MV-4-11 (cell line): Measurements from ENCODE around the gene SLC5A2.
"Not testable (repeated sequence)": the region's sequence is repeated elsewhere in the genome, so short reads cannot be mapped to it uniquely, and the experiment has no call there.

Experiments
- DNase-seq: peaks from one replicate; lab custom pipeline; 2025; lab: John Stamatoyannopoulos, UW

Gene SLC5A2

DNA sequence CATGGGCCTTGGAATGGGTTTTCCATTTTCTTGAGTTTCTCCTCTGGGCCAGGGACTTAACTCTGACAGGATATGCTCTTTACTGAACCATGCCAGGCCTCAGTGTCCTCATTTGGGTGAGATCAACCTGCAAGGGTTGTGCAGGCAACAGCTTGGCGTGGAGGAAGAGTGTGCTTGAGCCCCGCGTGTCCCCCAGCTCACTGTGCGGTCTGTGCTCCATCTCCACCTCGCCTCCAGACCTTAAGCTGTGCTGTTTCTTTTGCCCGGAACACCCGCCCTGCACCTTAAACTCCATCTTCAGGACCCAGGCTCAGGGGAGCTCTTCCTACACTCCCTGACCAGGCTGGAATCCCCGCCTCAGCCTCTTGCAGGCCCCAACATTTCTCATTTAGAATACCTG, 15.6 kb downstream of the SLC5A2 start:
- no peak for DNase-seq

DNA sequence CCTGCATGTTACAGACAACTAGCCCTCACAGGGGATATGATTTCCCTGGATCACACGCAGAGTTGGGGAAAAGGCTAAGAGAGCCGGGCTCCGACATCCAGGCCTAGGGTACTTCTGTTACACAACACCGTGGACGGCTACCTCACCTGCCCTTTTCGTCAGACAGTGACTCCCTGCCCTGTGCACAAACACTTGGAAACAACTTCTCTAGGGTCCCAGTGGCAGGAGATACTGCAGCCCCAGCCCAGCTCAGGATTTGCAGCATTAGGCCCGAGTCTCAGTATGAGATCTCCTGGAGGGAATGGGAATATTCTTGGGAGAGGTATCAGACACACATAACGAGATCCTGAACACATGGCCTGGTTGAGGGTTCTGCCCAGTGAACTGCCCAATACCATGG, 17.0 kb downstream of the SLC5A2 start:
- DNase-seq, result no peak

DNA sequence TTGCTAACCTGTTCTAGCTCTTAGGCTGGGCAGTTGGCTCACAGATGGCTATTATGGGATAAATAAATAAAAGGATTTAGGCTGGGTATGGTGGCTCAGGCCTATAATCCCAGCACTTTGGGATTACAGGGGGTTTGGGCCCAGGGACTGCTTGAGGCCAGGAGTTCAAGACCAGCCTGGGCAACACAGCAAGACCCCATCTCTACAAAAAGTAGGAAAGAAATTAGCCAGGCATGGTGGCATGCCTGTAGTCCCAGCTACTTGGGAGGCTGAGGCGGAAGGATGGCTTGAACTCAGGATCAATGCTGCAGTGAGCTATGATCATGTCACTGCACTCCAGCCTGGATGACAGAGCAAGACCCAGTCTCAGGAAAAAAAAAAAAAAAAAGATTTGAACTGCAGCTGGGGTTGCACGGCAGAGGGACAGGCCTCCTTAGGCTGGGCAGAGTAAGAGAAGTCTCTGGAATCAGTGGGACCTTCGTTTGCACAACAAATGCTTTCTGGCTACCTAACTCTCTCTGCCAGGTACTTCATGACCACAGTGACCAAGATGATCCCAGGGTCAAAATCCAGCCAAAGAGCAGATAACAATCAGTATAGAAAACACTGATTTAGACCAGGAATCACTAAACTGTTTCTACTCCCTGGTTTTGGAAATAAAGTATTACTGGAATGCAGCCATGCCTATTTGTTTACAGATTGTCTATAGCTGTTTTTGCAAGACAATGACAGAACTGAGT, 18.5 kb downstream of the SLC5A2 start:
- DNase-seq, result no peak

DNA sequence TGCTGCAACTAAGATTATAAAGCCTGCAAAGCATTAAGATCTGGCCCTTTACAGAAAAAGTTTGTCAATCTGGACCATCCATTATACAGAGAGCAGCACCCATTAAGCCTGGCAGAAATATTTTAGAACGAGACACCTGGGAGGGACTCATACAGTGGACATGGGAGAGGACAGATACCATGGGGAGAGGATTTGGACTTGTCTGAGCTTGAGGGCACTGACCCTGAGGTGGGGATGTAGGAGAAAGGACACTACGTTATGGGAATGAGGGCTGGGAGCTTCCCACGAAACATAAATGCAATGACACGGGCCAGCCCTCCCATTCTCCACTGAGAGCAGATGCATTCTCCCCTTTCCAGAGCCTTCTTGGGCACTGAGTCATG, 19.0 kb downstream of the SLC5A2 start:
- no peak for DNase-seq

DNA sequence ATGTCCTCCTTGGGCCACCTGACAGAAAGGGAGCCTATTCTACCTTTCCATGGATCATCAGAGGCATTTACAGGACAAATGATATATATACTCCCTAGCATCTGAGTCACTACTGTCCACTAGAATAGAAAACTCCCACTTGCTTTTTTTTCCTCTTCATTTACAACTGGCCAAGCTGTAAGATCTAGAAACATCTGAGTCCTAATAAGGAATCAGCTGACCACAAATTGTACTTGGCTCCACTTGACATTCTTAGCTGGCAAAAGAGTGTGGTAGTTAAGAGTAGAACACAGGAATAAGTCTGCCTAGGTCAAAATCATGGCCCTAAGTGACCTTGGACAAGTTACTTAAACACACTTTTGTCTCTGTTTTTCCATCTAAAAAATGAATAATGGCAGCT, 20.1 kb downstream of the SLC5A2 start:
- DNase-seq, result no peak

DNA sequence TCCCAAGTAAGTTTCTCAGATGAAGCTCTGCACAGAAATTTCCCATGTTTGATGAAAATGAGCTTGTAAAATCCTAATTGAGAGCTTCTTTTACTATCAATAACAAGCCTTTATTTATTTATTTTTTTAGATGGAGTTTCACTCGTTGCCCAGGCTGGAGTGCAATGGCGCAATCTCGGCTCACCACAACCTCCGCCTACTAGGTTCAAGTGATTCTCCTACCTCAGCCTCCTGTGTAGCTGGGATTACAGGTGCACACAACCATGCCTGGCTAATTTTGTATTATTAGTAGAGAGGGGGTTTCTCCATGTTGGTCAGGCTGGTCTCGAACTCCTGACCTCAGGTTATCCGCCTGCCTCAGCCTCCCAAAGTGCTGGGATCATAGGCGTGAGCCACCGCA, 20.6 kb downstream of the SLC5A2 start:
- not testable (repeated sequence) for DNase-seq

DNA sequence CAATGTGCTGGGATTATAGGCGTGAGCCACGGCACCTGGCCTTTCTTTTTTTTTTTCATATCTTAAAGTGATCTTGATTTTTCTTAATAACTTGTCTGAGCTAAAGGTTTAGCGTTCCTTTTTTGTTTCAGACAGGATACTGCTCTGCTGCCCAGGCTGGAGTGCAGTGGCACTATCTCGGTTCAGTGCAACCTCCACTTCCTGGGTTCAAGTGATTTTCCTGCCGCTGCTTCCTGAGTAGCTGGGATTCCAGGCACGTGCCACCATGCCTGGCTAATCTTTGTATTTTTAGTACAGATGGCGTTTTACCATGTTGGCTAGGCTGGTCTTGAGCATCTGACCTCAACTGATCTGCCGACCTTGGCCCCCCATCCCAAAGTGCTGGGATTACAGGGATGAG, 21.2 kb downstream of the SLC5A2 start:
- DNase-seq, result no peak

DNA sequence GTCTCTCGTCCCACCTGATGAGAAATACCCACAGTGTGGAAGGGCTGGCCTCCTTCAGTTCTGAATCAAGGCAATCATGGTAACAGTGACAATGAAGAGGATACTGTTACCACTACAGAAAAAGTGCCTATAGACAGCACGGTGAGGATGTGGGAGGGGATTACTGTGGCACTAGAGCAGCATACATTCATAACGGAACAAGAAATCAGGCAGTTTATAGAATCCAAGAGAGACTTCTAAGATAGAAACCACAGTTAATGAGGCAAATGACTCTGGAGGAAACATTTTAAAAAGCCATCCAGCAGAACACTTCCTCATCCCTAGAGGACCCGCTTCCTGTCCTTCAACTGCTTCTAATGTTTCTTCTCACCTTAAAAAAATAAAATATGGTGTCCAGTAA, 22.6 kb downstream of the SLC5A2 start:
- peak; percentile 90 for DNase-seq

DNA sequence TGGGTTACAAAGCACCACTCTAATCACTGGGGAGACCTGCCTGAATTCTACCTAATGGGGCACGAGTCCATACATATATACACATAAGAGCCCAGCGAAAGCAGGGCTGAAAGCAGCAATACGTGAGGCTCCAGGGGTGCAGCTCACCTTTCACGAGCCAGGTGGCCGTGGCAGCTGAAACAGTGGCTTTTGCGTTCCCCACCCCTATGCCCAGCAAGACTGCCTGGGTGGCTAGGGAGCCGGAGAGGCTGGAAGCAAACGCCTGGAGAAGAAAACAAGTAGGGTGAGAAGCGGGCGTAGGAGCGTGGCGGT, 24.6 kb downstream of the SLC5A2 start:
- no peak for DNase-seq

DNA sequence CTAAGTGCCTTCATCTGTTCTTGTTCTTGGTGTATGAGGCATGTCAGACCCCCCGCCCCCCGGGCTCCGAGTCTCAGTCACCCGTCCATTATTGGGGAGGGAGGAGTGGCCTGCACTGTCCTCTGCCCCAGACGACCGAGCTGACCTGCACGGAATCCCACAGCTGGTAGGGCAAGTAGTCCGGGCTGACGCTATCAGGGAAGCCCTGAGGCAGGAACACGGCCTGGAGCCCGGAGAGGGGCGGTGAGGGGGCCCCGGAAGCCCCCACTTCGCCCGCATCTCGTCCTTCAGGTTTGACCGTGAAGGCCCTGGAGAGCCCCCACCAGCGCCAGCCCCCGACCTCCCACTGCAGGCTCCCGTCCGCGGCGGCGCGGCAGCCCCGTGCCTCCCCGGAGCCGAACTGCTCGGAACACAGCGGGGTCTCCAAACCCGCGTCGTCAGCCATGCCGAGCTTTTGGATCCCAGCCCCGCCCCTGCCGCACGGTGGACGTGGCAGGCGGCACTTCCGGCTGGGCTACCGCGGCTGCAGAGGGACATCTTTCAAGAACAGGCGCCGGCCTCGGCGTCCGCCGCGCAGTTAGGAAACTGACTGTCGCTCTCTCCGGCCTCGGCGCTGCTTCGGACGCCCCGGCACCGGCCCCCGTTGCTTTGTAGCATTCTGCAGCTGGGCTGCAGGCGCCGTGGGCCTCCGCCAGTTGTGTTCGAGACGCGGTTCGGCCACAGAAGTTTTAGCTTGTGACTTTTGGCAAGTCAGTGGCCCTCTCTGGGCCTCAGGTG, 25.2 kb downstream of the SLC5A2 start, which contains the start of gene RUSF1:
TSS of gene RUSF1 (minus strand) at position 463 of the 777 bp plus-strand sequence. CDS start at position 445, 18 bp downstream.
- peak; percentile 82 for DNase-seq

DNA sequence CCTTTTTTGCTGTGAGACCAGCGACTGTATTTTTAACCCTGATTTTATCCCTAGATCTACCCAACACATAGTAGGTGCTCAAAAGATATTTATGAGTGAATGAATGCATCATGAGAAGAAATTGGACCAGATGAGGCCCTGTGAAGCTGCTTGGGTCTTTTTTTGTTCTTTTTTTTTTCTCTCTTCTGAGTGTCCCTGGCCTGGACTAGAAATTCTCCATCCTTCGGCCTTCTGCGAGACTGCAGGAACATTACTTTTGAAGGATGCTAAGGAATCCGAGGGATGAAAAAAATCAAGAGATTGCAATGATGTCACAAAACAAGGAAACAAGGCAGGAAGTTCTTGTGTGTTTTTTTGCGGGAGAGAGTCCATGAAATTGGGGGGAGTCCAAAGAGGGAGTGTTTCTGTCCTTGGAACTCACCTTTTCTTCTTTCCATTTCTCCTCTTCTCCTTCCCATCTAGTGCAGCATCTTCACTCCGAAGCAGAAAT, 25.8 kb downstream of the SLC5A2 start:
- DNase-seq, result no peak

DNA sequence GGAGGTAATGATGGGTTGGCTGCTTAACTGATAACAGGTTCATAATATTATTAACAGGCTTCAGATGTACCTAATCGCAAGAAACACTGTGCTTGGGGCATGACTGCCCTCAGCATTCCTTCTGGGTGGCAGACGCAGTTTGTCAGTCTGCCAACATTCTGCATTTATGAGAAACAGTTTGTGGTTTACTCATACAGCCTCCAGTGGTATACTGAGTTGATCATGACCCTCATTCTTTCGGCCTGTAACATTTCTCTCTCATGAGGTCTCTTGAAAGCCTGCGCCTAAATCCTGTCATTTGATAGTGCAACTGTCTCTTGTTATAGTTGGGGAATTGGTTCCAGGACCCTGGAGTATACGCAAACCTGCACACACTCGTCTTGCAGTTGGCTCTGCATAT, 30.2 kb downstream of the SLC5A2 start:
- DNase-seq, result no peak

DNA sequence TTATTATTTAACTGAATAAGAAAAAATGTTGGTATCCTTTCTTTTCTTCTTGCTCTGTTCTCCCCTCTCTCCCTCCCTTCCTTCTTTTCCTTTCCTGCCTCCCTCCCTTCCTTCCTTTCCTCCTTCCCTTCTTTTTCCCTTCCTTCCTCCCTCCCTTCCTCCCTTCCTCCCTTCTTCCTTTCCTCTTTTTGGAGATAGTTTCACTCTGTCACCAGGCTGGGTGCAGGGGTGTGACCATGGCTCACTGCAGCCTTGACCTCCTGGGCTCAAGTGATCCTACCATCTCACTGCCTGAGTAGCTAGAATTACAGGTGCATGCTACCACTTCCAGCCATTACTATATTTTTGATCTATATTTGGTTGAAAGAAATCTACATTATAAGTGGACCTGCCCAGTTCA, 31.0 kb downstream of the SLC5A2 start:
- DNase-seq, result no peak

DNA sequence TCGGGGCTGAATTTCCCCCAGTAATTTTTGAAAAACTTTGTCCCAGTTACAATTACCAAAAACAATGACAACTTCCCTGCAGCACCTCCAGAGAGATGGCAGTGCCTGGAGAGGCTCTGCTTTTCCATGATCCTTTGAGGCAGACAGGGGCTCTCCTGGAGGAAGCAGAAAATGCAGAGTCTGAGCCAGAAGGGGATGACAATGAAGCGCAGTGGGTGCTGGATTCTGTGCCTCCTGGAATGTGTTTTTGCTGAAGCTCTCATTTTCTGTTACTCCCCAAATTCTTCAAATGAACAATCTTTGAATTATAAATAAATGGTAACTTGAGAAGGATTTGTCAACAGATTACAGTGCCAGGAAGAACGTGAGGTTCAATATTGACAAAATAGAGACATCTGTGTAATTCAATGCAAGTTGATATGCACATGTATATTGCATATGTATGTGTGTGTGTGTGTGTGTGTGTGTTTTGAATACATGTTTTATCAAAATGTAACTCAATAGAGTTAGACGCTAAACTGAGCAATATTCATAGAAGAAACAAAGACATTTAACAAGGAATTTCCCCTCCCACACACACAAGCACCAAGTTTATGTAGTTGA, 35.0 kb downstream of the SLC5A2 start:
- no peak for DNase-seq

DNA sequence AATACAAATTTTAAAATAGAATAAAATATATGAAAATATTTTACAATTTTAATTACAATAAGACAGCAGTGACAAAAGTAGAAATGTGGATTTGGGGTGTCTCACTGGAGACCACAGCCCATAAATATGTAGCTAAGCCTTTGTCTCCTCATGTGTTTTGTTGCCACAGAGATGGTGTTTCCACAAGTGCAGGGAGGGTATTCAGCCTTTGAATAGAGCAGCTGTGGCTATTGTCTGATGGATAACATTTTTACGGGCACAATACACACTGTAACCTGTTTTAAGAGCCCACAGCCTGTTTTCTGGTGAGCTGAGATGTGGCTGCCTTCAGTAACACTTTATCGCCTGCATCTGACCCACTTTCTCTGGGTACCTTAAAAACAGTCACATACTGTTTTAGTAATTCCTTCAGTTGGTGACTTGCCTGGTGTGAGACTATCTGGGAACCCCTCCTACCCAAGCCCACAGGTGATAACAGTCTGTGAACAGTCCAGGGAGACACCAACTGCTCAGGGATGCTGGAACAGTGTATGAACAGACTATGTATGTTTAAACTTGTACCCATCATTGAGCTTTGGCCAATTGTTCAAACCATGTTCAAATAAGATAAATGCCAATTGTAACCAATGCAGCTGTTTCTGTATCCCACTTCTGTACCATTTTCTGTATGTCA, 37.0 kb downstream of the SLC5A2 start:
- DNase-seq, result no peak

DNA sequence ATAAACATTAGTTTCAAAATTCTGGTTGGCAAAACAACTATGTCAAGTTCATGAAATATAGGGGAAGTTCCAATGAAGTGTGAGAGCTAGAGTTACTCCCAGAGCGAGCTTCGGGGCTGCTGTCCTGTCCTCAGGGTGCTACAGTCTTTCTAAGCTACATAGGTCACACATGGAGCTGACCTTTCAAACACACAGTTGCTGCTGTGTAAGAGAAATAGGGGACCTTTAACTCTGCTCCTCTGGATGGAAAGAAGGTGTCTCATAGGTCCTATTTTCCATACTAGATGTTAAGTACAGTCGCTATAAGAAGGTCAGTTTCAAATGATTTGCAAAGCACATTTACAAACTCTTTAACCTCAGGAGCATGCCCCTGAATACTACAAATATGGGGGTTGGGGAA, 38.4 kb downstream of the SLC5A2 start:
- no peak for DNase-seq

DNA sequence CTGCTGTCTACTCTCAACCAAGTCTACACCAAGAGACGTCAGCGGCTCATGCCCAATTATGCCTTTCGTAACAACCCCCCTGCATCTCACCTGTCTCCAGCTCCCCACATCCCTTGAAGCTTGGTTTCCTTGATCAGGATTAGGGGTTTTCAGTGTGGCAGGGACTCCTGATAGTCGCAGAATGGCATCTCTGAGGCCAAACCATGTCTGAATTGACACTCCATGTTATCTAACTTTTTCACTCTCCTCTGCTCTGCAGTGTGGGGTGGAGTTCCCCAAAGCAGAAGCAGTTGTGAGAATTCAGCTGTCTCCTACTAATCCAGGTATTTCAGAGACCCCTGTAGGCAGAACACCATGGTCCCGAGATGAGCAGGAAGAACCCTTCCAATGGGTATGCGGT, 39.1 kb downstream of the SLC5A2 start:
- DNase-seq, result no peak

DNA sequence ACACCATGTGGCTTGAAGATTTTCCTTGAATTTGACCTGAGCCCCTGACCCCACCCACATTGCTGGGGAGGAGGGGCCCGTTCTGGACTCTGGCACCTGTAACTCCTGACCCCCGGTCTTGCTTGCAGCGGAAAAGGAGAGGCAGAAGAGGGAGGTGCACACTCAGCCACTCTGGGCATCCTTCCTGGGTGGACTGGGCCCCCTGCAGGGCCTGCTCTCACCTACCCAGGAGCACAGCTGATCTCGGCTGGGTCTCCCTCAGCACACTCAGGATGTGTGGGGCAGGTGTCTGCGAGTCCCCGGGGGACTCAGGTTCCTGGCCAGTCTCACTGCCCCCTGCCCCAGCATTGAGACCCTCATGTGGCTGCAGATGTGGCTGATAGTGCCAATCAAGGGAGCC, 40.8 kb downstream of the SLC5A2 start:
- DNase-seq, result not testable (repeated sequence)

DNA sequence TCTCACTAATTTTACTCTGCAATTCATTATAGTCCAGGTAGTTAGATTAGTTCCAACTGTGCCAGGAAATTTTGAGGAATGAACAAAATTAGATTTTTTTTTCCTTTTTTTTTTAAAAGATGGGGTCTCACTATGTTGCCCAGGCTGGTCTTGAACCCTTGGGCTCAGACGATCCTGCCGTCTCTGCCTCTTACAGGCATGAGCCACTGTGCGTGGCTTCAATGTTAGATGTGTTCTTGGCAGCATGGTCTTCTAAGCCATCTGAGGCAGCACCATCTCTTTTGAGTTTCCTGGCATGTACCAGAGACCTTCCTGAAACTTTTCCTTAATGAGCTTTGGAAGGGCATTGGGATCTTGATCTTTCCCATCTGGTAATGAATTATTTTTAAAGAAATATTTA, 42.2 kb downstream of the SLC5A2 start:
- no peak for DNase-seq

DNA sequence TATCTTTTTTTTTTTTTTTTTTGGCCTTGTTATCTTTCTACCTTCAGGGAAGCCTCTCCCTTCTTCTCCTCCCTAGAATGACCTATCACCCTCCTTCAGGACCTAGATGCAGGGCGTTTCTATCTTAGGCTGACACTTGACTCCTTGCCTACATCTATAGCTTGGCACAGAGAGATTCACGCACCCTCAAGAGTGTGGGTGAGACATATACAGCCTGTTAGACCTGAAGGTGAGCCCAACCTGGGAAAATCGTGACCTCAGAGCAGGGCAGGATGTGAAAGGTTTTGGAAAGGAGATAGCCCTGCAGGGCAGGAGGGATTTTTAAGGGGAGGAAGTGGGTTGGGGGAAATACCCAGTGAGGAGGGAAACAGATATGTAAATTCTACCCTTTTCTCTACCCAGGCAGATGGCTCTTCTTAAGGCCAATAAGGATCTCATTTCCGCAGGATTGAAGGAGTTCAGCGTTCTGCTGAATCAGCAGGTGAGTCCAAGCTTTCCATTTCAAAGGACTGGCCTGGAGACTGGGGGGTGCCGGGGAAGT, 44.9 kb downstream of the SLC5A2 start, which contains the start of gene AHSP:
TSS of gene AHSP (plus strand) at position 167 of the 541 bp plus-strand sequence. CDS start at position 407, 240 bp downstream.
- DNase-seq, result no peak

DNA sequence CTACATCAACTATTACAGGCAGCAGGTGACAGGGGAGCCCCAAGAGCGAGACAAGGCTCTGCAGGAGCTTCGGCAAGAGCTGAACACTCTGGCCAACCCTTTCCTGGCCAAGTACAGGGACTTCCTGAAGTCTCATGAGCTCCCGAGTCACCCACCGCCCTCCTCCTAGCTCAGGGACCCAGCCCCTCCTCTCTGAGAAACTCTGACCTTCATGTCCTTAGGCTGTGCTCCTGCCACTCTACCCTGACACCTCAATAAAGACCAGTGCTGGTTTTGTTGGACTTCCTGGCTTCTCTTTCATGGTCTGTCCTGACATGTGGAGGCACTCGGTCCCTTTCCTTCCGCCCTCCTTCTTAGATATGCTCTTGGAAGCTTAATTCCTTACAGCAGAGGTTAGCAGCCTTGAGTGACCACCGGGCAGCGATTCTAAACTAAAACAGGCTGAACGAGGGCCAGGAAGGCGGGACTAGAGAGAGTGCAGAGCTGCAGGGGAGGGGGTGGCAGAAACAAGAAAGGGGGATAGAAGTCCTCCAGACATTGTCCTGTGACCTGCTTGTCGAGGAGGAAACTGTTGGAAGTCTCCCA, 45.7 kb downstream of the SLC5A2 start:
- no peak for DNase-seq
